Brain microvascular endothelial cell (primary cell): Measurements from ENCODE around the gene LAGE3.

ENCODE experiments used
- DNase-seq: peaks from one replicate; pipeline ENCODE4 v3.0.0-alpha.2; 2020
- H3K27ac ChIP-seq: fragments of 250-450 bp; sonication (Bioruptor Pico); 2 replicates; pipeline ENCODE4 v1.5.1; 2020; ENCODE audit warnings: mild to moderate bottlenecking, moderate library complexity
- H3K27me3 ChIP-seq: fragments of 250-450 bp; sonication (Bioruptor Pico); replicated peaks from 2 replicates; pipeline ENCODE4 v1.5.1; 2020; ENCODE audit warnings: mild to moderate bottlenecking
- H3K36me3 ChIP-seq: fragments of 250-450 bp; sonication (Bioruptor Pico); replicated peaks from 2 replicates; pipeline ENCODE4 v1.5.1; 2020; ENCODE audit warnings: mild to moderate bottlenecking
- H3K4me3 ChIP-seq: 2 replicates; pipeline ENCODE4 v1.5.1; 2011; ENCODE audit warnings: low read depth, mild to moderate bottlenecking, control low read depth, low read length, moderate library complexity
- in situ Hi-C: cut with HindIII; loops from 2 replicates; pipeline ENCODE4 v1.10.0; 2017; ENCODE audit warnings: low sequenced_read_pairs, low pct_ligation_motif_present
- TF ChIP-seq, protein P1 (sequence below): IDR thresholded peaks from 2 replicates; pipeline ENCODE4 v1.5.1; 2011; ENCODE audit warnings: low read depth, mild to moderate bottlenecking, moderate library complexity, low read length, control low read depth, inconsistent platforms; ENCODE audit errors: missing control alignments

Gene LAGE3

DNA sequence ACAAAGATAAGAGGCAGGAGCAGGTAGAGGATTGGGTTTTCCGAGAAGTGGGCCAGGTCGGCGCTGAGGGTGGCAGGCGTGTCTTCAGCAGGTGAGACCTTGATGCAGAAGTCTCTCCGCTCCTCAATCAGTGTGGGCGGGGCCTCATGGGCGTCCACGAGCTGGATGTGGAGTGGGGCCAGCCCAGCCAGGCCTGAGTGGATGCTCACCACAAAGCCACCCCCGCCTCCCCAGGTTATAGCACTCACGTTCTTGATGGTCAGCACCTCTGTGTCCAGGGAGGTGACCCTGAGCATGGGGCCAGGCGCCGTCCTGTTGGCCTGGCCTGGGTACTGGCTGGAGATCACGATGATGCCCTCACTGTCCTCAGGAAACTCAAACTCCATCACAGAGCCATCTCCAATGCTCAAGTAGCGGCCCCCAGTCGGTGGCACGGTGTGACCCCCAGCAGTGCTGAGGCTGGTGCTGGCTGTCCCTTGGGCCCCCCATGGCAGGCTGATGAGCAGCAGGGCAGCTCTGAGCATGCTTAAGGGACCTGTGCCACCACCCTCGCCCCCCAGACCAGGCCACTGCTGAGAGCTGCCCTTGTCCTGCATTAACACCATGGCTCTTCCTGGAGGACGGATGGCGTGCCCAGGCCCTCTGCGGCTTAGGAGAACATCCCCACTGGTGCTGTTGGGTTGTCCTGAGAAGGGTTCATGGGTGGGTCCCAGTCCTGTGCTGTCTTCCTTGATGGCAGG is 9.4 kb upstream of the LAGE3 start:
- no peak overlapping the region for H3K27ac ChIP-seq

DNA sequence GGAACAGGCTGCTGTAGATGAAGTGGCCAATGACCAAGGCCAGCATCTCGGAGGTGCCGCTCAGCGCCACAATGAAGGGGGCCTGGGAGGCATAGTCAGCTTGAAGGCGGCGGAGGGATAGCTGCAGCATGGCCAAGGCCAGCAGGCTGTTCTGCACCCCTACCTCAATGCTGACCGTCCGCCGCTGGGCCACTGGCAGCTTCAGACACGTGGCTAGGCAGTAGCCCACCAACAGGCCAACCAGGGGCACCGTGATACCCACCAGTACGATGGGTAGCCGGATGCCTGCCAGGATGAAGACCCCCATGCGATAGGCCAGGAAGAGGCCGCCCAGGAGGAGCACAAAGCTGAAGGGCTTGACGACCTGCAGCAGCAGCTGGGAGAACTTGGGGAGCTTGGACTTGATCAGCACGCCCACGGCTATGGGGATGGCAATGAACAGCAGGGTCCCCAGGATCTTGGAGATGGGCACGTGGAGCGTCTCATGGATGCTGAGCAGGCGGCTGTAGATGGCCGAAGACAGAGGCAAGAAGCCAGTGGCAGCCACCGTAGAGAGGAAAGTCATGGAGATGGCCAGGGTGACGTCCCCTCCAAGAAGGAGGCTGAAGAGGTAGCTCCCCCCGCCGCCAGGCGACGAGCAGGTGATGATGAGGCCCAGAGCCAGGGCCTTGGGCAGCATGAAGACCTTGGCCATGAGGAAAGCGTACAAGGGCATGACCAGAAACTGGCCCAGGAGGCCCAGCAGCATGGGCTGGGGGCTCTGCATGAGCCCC is 8.6 kb upstream of the LAGE3 start:
- DNase-seq = no peak
- TF ChIP-seq, protein P1, sequence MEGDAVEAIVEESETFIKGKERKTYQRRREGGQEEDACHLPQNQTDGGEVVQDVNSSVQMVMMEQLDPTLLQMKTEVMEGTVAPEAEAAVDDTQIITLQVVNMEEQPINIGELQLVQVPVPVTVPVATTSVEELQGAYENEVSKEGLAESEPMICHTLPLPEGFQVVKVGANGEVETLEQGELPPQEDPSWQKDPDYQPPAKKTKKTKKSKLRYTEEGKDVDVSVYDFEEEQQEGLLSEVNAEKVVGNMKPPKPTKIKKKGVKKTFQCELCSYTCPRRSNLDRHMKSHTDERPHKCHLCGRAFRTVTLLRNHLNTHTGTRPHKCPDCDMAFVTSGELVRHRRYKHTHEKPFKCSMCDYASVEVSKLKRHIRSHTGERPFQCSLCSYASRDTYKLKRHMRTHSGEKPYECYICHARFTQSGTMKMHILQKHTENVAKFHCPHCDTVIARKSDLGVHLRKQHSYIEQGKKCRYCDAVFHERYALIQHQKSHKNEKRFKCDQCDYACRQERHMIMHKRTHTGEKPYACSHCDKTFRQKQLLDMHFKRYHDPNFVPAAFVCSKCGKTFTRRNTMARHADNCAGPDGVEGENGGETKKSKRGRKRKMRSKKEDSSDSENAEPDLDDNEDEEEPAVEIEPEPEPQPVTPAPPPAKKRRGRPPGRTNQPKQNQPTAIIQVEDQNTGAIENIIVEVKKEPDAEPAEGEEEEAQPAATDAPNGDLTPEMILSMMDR = no peak
- H3K36me3 ChIP-seq = no peaks in the 10 kb centered on the region
- H3K27me3 ChIP-seq = no peaks in the 10 kb centered on the region
- H3K27ac ChIP-seq = no peak overlapping the region
- no peak overlapping the region for H3K4me3 ChIP-seq
- in situ Hi-C loops = no loop called here

More for the DNA sequence above, 9.4 kb upstream of the LAGE3 start:
- TF ChIP-seq, protein P1 = no peak
- Histone ChIP-seq H3K27me3 (no peaks in the 10 kb centered on the region), H3K4me3 (no peak overlapping the region), H3K36me3 (no peaks in the 10 kb centered on the region)
- no peak for DNase-seq
- in situ Hi-C loops = no loop called here

DNA sequence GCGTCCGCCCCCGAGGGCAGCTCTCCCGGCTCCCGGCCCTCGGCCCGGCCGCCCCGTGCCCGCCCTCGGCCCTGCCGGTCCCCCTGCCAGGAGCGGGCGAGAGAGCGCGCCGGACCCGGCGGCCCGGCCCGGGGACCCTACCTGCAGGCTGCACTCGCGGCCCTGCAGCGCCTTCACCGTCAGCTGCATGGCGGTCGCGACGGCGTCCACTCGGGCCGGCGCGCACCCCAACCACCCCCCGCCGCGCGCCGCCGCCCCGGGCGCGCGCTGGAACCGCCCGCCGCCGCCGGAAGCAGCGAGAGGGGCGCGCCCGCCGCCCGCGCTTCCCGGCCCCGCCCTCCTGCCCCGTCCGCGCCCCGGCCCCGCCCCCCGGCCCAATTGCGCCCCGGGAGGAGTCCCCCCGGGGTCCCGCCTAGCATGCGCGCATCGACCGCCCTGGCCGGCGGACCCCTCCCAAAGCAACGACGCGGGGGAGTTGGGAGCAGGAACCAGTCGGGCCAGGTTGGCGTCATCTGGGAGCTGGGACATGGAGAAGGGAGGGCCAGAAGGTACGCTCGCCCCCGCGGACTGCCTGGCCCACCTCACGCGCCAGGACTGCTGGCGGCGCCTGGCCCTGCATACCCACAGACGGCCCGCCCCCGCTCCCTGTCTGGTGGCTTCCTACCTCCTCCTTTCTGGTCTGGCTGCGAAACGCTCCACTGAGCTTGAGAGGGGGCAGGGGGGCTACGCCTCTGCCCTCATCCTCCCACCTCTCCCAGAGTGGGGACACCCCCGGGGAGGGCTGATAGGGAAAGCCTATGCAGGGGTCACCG is 7.5 kb upstream of the LAGE3 start, which contains the start of gene UBL4A:
TSS of gene UBL4A (minus strand) at position 220 of the 812 bp plus-strand sequence. CDS start at position 189, 31 bp downstream.
- Histone ChIP-seq H3K4me3 (peak within 1 kb of the TSS; percentile 60), H3K36me3 (no peaks in the 10 kb centered on the region), H3K27me3 (no peaks in the 10 kb centered on the region), H3K27ac (peak within 1 kb of the TSS; percentile 23)
- TF ChIP-seq, protein P1 = no peak
- DNase-seq = no peak
- in situ Hi-C loops = no loop called here

DNA sequence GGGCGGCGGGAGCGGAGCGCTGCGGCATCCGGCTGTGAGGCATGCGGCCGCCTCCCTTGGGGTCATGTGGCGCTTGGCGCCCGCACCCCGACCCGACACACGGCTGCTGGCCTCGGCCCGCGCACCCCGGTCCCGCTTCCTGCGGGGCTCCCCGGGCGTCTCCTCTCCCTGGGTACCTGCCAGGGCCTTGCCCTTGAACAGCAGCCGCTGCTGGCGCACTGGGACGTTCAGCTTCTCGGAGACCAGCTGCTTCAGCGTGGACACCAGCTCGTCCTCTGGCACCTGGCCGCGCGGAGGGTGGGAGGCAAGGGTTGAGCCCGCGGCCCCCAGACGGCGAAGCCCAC is 6.9 kb upstream of the LAGE3 start:
- TF ChIP-seq, protein P1 = no peak
- in situ Hi-C loops = no loop called here
- Histone ChIP-seq H3K4me3 (peak overlapping the region; percentile 60), H3K27ac (peak overlapping the region; percentile 23), H3K36me3 (no peaks in the 10 kb centered on the region), H3K27me3 (no peaks in the 10 kb centered on the region)
- no peak for DNase-seq

DNA sequence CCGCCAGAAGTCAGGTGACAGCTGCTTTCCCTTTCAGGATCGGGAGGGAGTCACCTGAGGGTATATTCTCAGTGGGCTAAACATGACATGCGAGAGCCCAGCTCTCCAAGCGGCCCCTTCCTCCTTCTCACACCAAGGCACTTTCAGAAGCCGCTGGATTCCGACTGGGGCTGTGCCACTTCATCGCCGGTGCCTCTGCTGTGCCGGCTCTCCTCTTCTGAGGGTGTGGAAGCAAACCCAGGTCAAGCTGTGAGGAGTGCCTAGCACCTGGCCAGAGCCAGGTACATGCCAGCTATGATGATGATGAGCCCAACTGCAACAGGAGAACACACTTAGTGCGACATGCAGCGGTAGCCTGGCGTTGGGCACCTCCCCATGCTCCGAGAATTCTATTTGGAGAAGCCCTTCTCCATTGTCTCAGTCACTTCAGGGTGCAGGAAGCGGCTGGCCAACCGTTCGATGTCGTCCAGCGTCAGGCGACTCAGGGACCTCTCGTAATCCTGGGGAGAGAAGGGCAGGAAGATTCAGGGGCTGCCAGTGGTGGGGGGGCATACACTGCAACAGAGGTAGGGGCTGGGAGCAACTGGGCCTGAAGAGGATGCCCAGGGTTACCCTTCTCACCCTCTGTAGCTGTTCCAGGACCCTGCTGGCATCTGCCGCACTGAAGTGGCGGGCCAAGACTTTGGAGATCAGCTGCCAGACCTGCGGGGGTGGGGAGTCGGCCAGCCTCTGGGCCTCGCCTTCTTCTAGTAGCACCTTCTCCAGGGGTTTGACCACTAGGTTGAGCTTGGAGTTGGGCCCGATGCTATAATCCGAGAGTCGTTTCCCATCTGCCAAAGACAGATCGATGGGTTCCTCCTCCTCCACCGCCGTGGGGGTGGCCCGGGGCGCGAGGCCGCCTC is 6.3 kb upstream of the LAGE3 start:
- no peaks in the 10 kb centered on the region for H3K27me3 ChIP-seq
- in situ Hi-C loops = no loop called here
- H3K4me3 ChIP-seq = peak overlapping the region; percentile 60
- no peak for DNase-seq
- H3K36me3 ChIP-seq = no peaks in the 10 kb centered on the region
- no peak overlapping the region for H3K27ac ChIP-seq
- TF ChIP-seq, protein P1 = no peak
